ENCODE results near the gene COL7A1. TPM values are rescaled to one million over a fixed set of nuclear protein-coding genes. Genes with fewer than 3 reads are reported as not detected.
A peak's percentile ranks its signal among the peaks of the same experiment; 100 is the strongest.

COL7A1 gene
- total and polyA plus RNA-seq, 2 donors from 2014 or later = 13.1 to 14.4 TPM

GRCh38 chr3:48639944-48640606 is 44.9 kb upstream of the COL7A1 start:
- FAIRE-seq = no peak
- intact Hi-C loops (cut with DNase I) = no loop called here
- Histone ChIP-seq H3K36me3 (ENCODE audit: control insufficient read depth in 2 of 3, insufficient read depth in 3 of 3, low read length in 3 of 3) (no peaks in the 10 kb centered on the region), H3K4me1 (ENCODE audit: control insufficient read depth in 2 of 3, insufficient read depth in 2 of 3, low read depth in 1 of 3, low read length in 3 of 3) (peaks cover 0 to 7% (median 0%) of the 10 kb centered on the region in 3 donors), H3K9me3 (ENCODE audit: control insufficient read depth in 2 of 3, insufficient read depth in 1 of 3, low read length in 3 of 3) (no peaks in the 10 kb centered on the region), H3K27ac (ENCODE audit: low read depth in 2 of 2, low read length in 2 of 2) (no peak overlapping the region), H3K27me3 (ENCODE audit: control insufficient read depth, insufficient read depth, low read length) (no peaks in the 10 kb centered on the region), H3K9ac (ENCODE audit: low read length in 3 of 3) (no peak overlapping the region), H3K4me3 (ENCODE audit: low read length in 3 of 3) (no peak overlapping the region)
- DNase-seq = no peak
- no peak for TF ChIP-seq CTCF (IDR thresholded peaks at IDR 0.05; ENCODE audit: borderline replicate concordance, extremely low read depth, insufficient read depth)

GRCh38 chr3:48637305-48637704 is 42.2 kb upstream of the COL7A1 start:
- Histone ChIP-seq H3K9ac (ENCODE audit: low read length in 3 of 3) (no peak overlapping the region), H3K4me1 (ENCODE audit: control insufficient read depth in 2 of 3, insufficient read depth in 2 of 3, low read depth in 1 of 3, low read length in 3 of 3) (peaks cover 0 to 20% (median 5%) of the 10 kb centered on the region in 3 donors), H3K36me3 (ENCODE audit: control insufficient read depth in 2 of 3, insufficient read depth in 3 of 3, low read length in 3 of 3) (peaks cover 0 to 11% (median 2%) of the 10 kb centered on the region in 3 donors), H3K4me3 (ENCODE audit: low read length in 3 of 3) (no peak overlapping the region), H3K27me3 (ENCODE audit: control insufficient read depth, insufficient read depth, low read length) (no peaks in the 10 kb centered on the region), H3K9me3 (ENCODE audit: control insufficient read depth in 2 of 3, insufficient read depth in 1 of 3, low read length in 3 of 3) (no peaks in the 10 kb centered on the region), H3K27ac (ENCODE audit: low read depth in 2 of 2, low read length in 2 of 2) (no peak overlapping the region)
- no peak for FAIRE-seq
- DNase-seq = peak in 1 of 5 donors; percentile 16
- intact Hi-C loops (cut with DNase I) = no loop called here
- TF ChIP-seq CTCF (IDR thresholded peaks at IDR 0.05; ENCODE audit: borderline replicate concordance, extremely low read depth, insufficient read depth) = no peak

- no peak overlapping the region for H3K27ac ChIP-seq (ENCODE audit: low read depth in 2 of 2, low read length in 2 of 2)
- H3K27me3 ChIP-seq (ENCODE audit: control insufficient read depth, insufficient read depth, low read length) = no peaks in the 10 kb centered on the region
- H3K36me3 ChIP-seq (ENCODE audit: control insufficient read depth in 2 of 3, insufficient read depth in 3 of 3, low read length in 3 of 3) = peaks cover 0 to 19% (median 4%) of the 10 kb centered on the region in 3 donors
- DNase-seq = peak in 1 of 5 donors; percentile 47
- TF ChIP-seq CTCF (IDR thresholded peaks at IDR 0.05; ENCODE audit: borderline replicate concordance, extremely low read depth, insufficient read depth) = no peak
- peak overlapping the region in 2 of 3 donors; percentile 58 to 84 for H3K4me3 ChIP-seq (ENCODE audit: low read length in 3 of 3)
- H3K9ac ChIP-seq (ENCODE audit: low read length in 3 of 3) = peak overlapping the region in 2 of 3 donors; percentile 29 to 78
- peaks cover 0 to 21% (median 5%) of the 10 kb centered on the region in 3 donors for H3K4me1 ChIP-seq (ENCODE audit: control insufficient read depth in 2 of 3, insufficient read depth in 2 of 3, low read depth in 1 of 3, low read length in 3 of 3)
- intact Hi-C loops (cut with DNase I) = no loop called here
- H3K9me3 ChIP-seq (ENCODE audit: control insufficient read depth in 2 of 3, insufficient read depth in 1 of 3, low read length in 3 of 3) = no peaks in the 10 kb centered on the region
- no peak for FAIRE-seq
Observed at GRCh38 chr3:48636149-48636655, 41.1 kb upstream of the COL7A1 start.
